IPS DF 19.7 (cell line): ENCODE data around the gene CKAP2.
"Not testable (repeated sequence)": the region's sequence is repeated elsewhere in the genome, so short reads cannot be mapped to it uniquely, and the experiment has no call there.

Source experiments
- DNase-seq: peaks from one replicate; pipeline ENCODE4 v3.0.0-alpha.2; 2013; ENCODE audit warnings: low read depth, low spot score

The CKAP2 gene

GRCh38 chr13:52454820-52455676 is at the start of gene CKAP2:
Gene CKAP2 (plus strand): TSS chr13:52455478. CDS start chr13:52455557, 79 bp downstream.
- DNase-seq: peak; percentile 77

GRCh38 chr13:52405767-52406494 is 49.3 kb upstream of the CKAP2 start, which contains the start of gene THSD1:
Gene THSD1 (minus strand): TSS chr13:52406172. CDS start chr13:52402600, 3,572 bp downstream.
- no peak for DNase-seq

- no peak for DNase-seq
Measured at GRCh38 chr13:52406629-52407028, 48.6 kb upstream of the CKAP2 start.

- not testable (repeated sequence) for DNase-seq
Measured at GRCh38 chr13:52407436-52407835, 47.8 kb upstream of the CKAP2 start.

GRCh38 chr13:52408071-52408658 is 47.1 kb upstream of the CKAP2 start:
- DNase-seq: not testable (repeated sequence)

GRCh38 chr13:52411629-52412028 is 43.6 kb upstream of the CKAP2 start:
- no peak for DNase-seq

- DNase-seq: no peak
Measured at GRCh38 chr13:52412128-52412527, 43.1 kb upstream of the CKAP2 start.

- no peak for DNase-seq
Measured at GRCh38 chr13:52414051-52414450, 41.2 kb upstream of the CKAP2 start.

GRCh38 chr13:52414963-52415362 is 40.3 kb upstream of the CKAP2 start:
- no peak for DNase-seq

GRCh38 chr13:52419080-52419479 is 36.2 kb upstream of the CKAP2 start:
- no peak for DNase-seq

GRCh38 chr13:52421216-52421615 is 34.1 kb upstream of the CKAP2 start:
- DNase-seq: no peak

GRCh38 chr13:52428295-52428694 is 27.0 kb upstream of the CKAP2 start:
- no peak for DNase-seq

- no peak for DNase-seq
Measured at GRCh38 chr13:52432456-52432855, 22.8 kb upstream of the CKAP2 start.

GRCh38 chr13:52446265-52446664 is 9.0 kb upstream of the CKAP2 start:
- DNase-seq: no peak

- no peak for DNase-seq
Measured at GRCh38 chr13:52447354-52447753, 7.9 kb upstream of the CKAP2 start.

- no peak for DNase-seq
Measured at GRCh38 chr13:52447815-52448552, 7.3 kb upstream of the CKAP2 start.

GRCh38 chr13:52449331-52450011 is 5.8 kb upstream of the CKAP2 start:
- DNase-seq: no peak

GRCh38 chr13:52450012-52450792 is 5.1 kb upstream of the CKAP2 start, which contains the start of gene VPS36:
Gene VPS36 (minus strand): TSS chr13:52450634. CDS start chr13:52450594, 40 bp downstream.
- DNase-seq: peak; percentile 45

GRCh38 chr13:52450793-52451116 is 4.5 kb upstream of the CKAP2 start:
- DNase-seq: no peak

- no peak for DNase-seq
Measured at GRCh38 chr13:52451135-52451804, 4.0 kb upstream of the CKAP2 start.
